Lower leg skin (tissue), 4 donors: ENCODE results near the gene ADAM22. TPM values are rescaled to one million over a fixed set of nuclear protein-coding genes. Genes with fewer than 3 reads are reported as not detected.

ENCODE experiments used
- DNase-seq, 2 donors: peaks; one replicate each; pipeline ENCODE4 v3.0.0-alpha.2; 2019; ENCODE audit warnings: low spot score in 2 of 2
- H3K4me3 ChIP-seq: fragments of 200-600 bp; sonication (generic); 2 replicates; pipeline ENCODE4 v1.5.1; 2017; ENCODE audit warnings: mild to moderate bottlenecking, low read depth; ENCODE audit not compliant: poor library complexity, severe bottlenecking
- POLR2A ChIP-seq, 2 donors: fragments of 450-650 bp; IDR thresholded peaks; one replicate each; pipeline ENCODE4 v1.6.1; 2016 to 2017; ENCODE audit warnings: antibody characterized with exemption in 2 of 2, mild to moderate bottlenecking in 1 of 2, moderate library complexity in 1 of 2
- WGBS, 2 donors: methylation state at CpG; one replicate each; pipeline ENCODE4 v1.1.5; 2018; 5-methylcytosine and 5-hydroxymethylcytosine counted together
- intact Hi-C: fragments of 100-400 bp; cut with DNase I; formaldehyde crosslinking; loops from one replicate; pipeline ENCODE4 v1.15.0; 2023; ENCODE audit warnings: low total_unique reads
- total RNA-seq, 4 donors: library from RNA; depleted of rRNA; stranded (reverse); fragments of >200 nt; gene quantifications; one replicate each; pipeline ENCODE4 v1.1.0, GENCODE V29; 2016
- TF ChIP-seq, protein P1 (sequence below), 3 donors: fragments of 450-650 bp; IDR thresholded peaks; one replicate each; pipeline ENCODE4 v1.5.1; 2016; ENCODE audit warnings: antibody characterized with exemption in 3 of 3, mild to moderate bottlenecking in 3 of 3, moderate library complexity in 2 of 3

The ADAM22 gene
- total RNA-seq, 4 donors from 2014 or later: 0.30 to 2.1 (median 1.0) TPM

DNA sequence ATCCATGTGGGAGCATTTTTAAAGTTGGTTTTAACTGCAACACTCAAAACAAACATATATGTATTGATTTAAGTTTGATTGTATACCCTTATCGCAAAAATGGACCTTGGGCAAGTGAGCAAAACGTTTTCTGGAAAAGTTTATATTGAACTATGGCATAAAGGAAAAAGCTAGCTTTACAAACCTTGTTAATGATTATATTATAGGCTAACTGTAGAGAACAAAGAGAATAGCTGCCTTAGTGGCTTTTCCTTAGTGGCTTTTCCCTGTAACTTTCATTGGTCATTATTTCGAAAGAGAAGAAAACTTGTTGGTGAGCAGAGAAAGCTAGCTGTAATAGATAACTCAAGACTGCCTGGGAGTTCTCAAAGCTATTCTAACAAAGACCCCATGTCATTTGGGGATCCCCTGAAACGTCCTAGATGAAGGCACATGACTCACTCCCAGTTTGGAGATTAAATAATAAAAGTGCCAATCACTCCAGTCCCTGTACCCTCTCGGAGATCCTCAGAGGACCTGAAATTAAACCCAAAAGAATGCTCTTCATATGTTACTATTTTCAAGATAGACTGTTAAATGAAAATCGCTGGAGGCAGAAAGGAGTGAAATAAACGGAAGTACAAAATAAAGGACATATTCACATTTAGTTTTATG, 193.7 kb downstream of the ADAM22 start:
- WGBS, 2 donors: 59 to 63% methylated on average over 7 of the region's 7 CpGs
- no peak overlapping the region for H3K4me3 ChIP-seq

DNA sequence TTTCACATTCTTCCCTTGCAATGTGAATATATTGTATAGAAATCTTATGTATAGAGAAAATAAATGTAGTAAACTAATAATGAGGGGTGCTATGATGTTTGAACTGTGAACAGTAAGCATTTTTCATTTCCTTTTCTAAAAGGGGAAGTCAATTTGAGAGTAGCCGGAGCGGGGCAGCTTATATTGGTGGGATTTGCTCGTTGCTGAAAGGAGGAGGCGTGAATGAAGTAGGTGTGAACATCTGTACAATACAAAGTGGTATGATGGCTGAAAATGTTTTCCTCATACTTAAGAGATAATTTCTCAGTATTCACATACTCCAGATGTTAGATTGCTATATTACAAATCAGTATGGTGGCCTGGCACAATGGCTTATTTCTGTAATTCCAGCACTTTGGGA, 198.7 kb downstream of the ADAM22 start:
- intact Hi-C loops: no loop called here
- DNase-seq: no peak
- WGBS, 2 donors: 87 to 89% methylated on average over 4 of the region's 4 CpGs
- no peak overlapping the region for H3K4me3 ChIP-seq
- no peak for TF ChIP-seq POLR2A (IDR thresholded peaks at IDR 0.05)
- TF ChIP-seq, protein P1, sequence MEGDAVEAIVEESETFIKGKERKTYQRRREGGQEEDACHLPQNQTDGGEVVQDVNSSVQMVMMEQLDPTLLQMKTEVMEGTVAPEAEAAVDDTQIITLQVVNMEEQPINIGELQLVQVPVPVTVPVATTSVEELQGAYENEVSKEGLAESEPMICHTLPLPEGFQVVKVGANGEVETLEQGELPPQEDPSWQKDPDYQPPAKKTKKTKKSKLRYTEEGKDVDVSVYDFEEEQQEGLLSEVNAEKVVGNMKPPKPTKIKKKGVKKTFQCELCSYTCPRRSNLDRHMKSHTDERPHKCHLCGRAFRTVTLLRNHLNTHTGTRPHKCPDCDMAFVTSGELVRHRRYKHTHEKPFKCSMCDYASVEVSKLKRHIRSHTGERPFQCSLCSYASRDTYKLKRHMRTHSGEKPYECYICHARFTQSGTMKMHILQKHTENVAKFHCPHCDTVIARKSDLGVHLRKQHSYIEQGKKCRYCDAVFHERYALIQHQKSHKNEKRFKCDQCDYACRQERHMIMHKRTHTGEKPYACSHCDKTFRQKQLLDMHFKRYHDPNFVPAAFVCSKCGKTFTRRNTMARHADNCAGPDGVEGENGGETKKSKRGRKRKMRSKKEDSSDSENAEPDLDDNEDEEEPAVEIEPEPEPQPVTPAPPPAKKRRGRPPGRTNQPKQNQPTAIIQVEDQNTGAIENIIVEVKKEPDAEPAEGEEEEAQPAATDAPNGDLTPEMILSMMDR (IDR thresholded peaks at IDR 0.05): no peak

More for the DNA sequence above, 193.7 kb downstream of the ADAM22 start:
- TF ChIP-seq, protein P1 (IDR thresholded peaks at IDR 0.05): no peak
- TF ChIP-seq POLR2A (IDR thresholded peaks at IDR 0.05): no peak
- no peak for DNase-seq
- intact Hi-C loops: no loop called here

DNA sequence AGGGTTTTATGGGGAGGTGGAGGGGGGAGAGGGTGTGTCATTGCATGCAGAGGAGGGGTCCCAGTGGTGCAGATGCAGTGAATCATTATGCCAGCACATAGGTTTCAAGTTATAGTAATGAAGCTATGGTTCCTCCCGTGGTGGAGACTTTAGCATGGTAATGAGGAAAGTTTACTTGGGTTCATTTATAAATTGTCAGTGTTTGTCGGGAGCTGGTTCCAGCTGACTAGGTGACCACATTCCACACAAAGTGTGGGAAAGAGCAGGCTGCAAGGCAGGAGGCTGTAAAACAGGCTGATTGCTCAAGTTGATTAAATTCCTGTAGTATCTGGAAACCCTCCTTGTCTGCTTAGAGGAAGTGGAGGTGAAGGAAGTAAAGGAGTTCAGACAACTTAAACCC, 206.9 kb downstream of the ADAM22 start:
- no peak overlapping the region for H3K4me3 ChIP-seq
- TF ChIP-seq, protein P1 (IDR thresholded peaks at IDR 0.05): no peak
- WGBS, 2 donors: 30 to 33% methylated on average over 2 of the region's 2 CpGs
- no peak for DNase-seq
- intact Hi-C loops: no loop called here

GRCh38 chr7:88141479-88141878, 207.4 kb downstream of the ADAM22 start:
- 89 to 92% methylated on average over 2 of the region's 2 CpGs for WGBS, 2 donors
- DNase-seq: no peak
- TF ChIP-seq, protein P1 (IDR thresholded peaks at IDR 0.05): no peak
- TF ChIP-seq POLR2A (IDR thresholded peaks at IDR 0.05): no peak
- intact Hi-C loops: no loop called here
- no peak overlapping the region for H3K4me3 ChIP-seq

GRCh38 chr7:88141953-88142352, 207.9 kb downstream of the ADAM22 start:
- H3K4me3 ChIP-seq: no peak overlapping the region
- DNase-seq: no peak
- intact Hi-C loops: no loop called here
- no peak for TF ChIP-seq POLR2A (IDR thresholded peaks at IDR 0.05)
- TF ChIP-seq, protein P1 (IDR thresholded peaks at IDR 0.05): no peak
- WGBS, 2 donors: 98% methylated on average over 1 of the region's 1 CpG

- TF ChIP-seq POLR2A (IDR thresholded peaks at IDR 0.05): no peak
- TF ChIP-seq, protein P1 (IDR thresholded peaks at IDR 0.05): no peak
- 20 to 28% methylated on average over 2 of the region's 2 CpGs for WGBS, 2 donors
- intact Hi-C loops: no loop called here
- H3K4me3 ChIP-seq: no peak overlapping the region
- no peak for DNase-seq
Measured at GRCh38 chr7:88146616-88147015, 212.6 kb downstream of the ADAM22 start.
